ENCODE measurements around the gene MSH2. TPM values are rescaled to one million over a fixed set of nuclear protein-coding genes. Genes with fewer than 3 reads are reported as not detected.

Gene MSH2
- polyA plus RNA-seq, 4 donors = 4.0 to 30.2 (median 10.3) TPM

DNA sequence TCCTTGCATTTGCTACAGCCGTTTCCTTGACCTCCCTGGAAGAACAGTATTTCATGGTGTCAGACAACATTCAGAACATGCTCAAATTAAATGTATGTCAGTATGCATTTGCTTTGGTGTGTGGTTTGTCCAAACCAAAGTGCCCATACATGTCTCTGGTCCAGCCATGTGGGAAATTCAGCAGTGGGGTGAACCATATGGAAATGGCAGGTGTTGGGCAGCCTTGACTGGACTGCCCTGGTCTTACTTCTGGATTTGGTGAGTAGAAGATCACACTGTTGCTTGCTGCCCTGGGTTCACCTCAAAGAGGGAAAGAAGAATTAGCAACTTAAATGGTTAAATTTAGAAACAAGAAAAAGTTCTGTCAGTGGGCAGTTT lies 84.5 kb downstream of the MSH2 start:
- no peaks in the 10 kb centered on the region for H3K9me3 ChIP-seq (ENCODE audit: control insufficient read depth in 2 of 2, insufficient read depth in 1 of 2, low read depth in 1 of 2, low read length in 1 of 2)
- H3K36me3 ChIP-seq (ENCODE audit: control insufficient read depth in 3 of 3, insufficient read depth in 2 of 3, low read depth in 1 of 3, low read length in 3 of 3) = peaks cover 0 to 7% (median 2%) of the 10 kb centered on the region in 3 donors
- peaks cover 0 to 9% (median 4%) of the 10 kb centered on the region in 3 donors for H3K4me1 ChIP-seq (ENCODE audit: control insufficient read depth in 3 of 3, insufficient read depth in 2 of 3, low read depth in 1 of 3, low read length in 2 of 3)
- FAIRE-seq (no peak), DNase-seq (no peak)
- no peak overlapping the region for H3K4me3 ChIP-seq (ENCODE audit: low read depth in 1 of 3, low read length in 3 of 3)
- H3K27ac ChIP-seq (ENCODE audit: low read depth in 1 of 3, low read length in 2 of 3) = no peak overlapping the region
- WGBS, 3 donors = 58 to 96% (median 89%) methylated on average over 1 of the region's 1 CpG
- H3K27me3 ChIP-seq (ENCODE audit: control insufficient read depth in 3 of 3, insufficient read depth in 3 of 3, low read length in 3 of 3) = no peaks in the 10 kb centered on the region

DNA sequence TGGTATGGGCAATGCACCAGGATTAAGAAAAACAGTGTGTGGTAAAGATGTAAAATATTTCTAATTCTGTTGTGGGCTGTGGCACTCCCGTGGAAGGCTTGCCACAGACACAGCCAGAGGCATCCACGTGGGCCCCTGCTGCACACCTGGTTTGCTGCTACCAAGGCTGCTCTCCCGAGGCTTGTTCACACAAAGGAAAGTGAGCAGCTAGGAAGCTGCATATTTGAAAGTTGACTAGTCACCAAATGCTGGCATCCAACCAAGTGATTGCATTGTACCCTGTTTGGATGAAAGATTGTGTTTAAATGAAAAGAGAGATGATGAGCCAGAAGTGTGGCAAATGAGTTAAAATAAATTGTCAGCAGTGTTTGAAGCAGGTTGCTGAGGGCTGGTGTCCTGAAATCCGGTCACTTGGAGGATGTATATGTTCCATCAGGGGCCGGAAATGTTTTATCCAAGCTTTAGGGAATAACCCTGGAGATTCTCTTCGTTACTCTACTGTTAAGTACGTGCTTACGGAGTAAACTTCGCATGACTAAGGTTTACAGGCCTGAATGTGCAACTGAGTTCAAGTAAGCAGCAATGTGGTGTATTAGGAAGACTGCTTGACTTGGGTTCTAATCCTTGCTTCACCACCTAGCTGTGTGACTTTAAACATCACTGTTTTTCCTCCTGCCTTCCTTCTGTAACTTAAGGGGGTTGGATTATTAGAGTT lies 86.1 kb downstream of the MSH2 start:
- no peak overlapping the region for H3K27ac ChIP-seq (ENCODE audit: low read depth in 1 of 3, low read length in 2 of 3)
- peaks cover 0 to 1% (median 0%) of the 10 kb centered on the region in 3 donors for H3K36me3 ChIP-seq (ENCODE audit: control insufficient read depth in 3 of 3, insufficient read depth in 2 of 3, low read depth in 1 of 3, low read length in 3 of 3)
- FAIRE-seq = no peak
- H3K4me1 ChIP-seq (ENCODE audit: control insufficient read depth in 3 of 3, insufficient read depth in 2 of 3, low read depth in 1 of 3, low read length in 2 of 3) = peaks cover 0 to 9% (median 4%) of the 10 kb centered on the region in 3 donors
- H3K4me3 ChIP-seq (ENCODE audit: low read depth in 1 of 3, low read length in 3 of 3) = no peak overlapping the region
- WGBS, 3 donors = 66 to 69% (median 67%) methylated on average over 9 of the region's 9 CpGs
- H3K9me3 ChIP-seq (ENCODE audit: control insufficient read depth in 2 of 2, insufficient read depth in 1 of 2, low read depth in 1 of 2, low read length in 1 of 2) = no peaks in the 10 kb centered on the region
- no peaks in the 10 kb centered on the region for H3K27me3 ChIP-seq (ENCODE audit: control insufficient read depth in 3 of 3, insufficient read depth in 3 of 3, low read length in 3 of 3)
- DNase-seq = peak in 1 of 2 donors; percentile 6

GRCh38 chr2:47490406-47490805 lies 87.5 kb downstream of the MSH2 start:
- no peak for DNase-seq
- Histone ChIP-seq H3K27me3 (ENCODE audit: control insufficient read depth in 3 of 3, insufficient read depth in 3 of 3, low read length in 3 of 3) (no peaks in the 10 kb centered on the region), H3K4me1 (ENCODE audit: control insufficient read depth in 3 of 3, insufficient read depth in 2 of 3, low read depth in 1 of 3, low read length in 2 of 3) (peaks cover 0 to 9% (median 4%) of the 10 kb centered on the region in 3 donors), H3K4me3 (ENCODE audit: low read depth in 1 of 3, low read length in 3 of 3) (no peak overlapping the region), H3K9me3 (ENCODE audit: control insufficient read depth in 2 of 2, insufficient read depth in 1 of 2, low read depth in 1 of 2, low read length in 1 of 2) (no peaks in the 10 kb centered on the region), H3K36me3 (ENCODE audit: control insufficient read depth in 3 of 3, insufficient read depth in 2 of 3, low read depth in 1 of 3, low read length in 3 of 3) (no peaks in the 10 kb centered on the region), H3K27ac (ENCODE audit: low read depth in 1 of 3, low read length in 2 of 3) (no peak overlapping the region)
- no peak for FAIRE-seq
- 77 to 87% (median 85%) methylated on average over 6 of the region's 6 CpGs for WGBS, 3 donors

- H3K4me3 ChIP-seq (ENCODE audit: low read depth in 1 of 3, low read length in 3 of 3) = no peak overlapping the region
- 91 to 94% (median 92%) methylated on average over 12 of the region's 12 CpGs for WGBS, 3 donors
Measured at GRCh38 chr2:47493317-47494035, 90.5 kb downstream of the MSH2 start.

GRCh38 chr2:47494267-47495130 lies 91.5 kb downstream of the MSH2 start:
- 83 to 90% (median 87%) methylated on average over 16 of the region's 16 CpGs for WGBS, 3 donors

More at GRCh38 chr2:47493317-47494035, 90.5 kb downstream of the MSH2 start:
- Histone ChIP-seq H3K27ac (ENCODE audit: low read depth in 1 of 3, low read length in 2 of 3) (no peak overlapping the region), H3K9me3 (ENCODE audit: control insufficient read depth in 2 of 2, insufficient read depth in 1 of 2, low read depth in 1 of 2, low read length in 1 of 2) (peaks cover 0 to 3% of the 10 kb centered on the region in 2 donors), H3K4me1 (ENCODE audit: control insufficient read depth in 3 of 3, insufficient read depth in 2 of 3, low read depth in 1 of 3, low read length in 2 of 3) (peaks cover 0 to 3% (median 0%) of the 10 kb centered on the region in 3 donors), H3K27me3 (ENCODE audit: control insufficient read depth in 3 of 3, insufficient read depth in 3 of 3, low read length in 3 of 3) (no peaks in the 10 kb centered on the region), H3K36me3 (ENCODE audit: control insufficient read depth in 3 of 3, insufficient read depth in 2 of 3, low read depth in 1 of 3, low read length in 3 of 3) (no peaks in the 10 kb centered on the region)
- no peak for FAIRE-seq
- DNase-seq = no peak

DNA sequence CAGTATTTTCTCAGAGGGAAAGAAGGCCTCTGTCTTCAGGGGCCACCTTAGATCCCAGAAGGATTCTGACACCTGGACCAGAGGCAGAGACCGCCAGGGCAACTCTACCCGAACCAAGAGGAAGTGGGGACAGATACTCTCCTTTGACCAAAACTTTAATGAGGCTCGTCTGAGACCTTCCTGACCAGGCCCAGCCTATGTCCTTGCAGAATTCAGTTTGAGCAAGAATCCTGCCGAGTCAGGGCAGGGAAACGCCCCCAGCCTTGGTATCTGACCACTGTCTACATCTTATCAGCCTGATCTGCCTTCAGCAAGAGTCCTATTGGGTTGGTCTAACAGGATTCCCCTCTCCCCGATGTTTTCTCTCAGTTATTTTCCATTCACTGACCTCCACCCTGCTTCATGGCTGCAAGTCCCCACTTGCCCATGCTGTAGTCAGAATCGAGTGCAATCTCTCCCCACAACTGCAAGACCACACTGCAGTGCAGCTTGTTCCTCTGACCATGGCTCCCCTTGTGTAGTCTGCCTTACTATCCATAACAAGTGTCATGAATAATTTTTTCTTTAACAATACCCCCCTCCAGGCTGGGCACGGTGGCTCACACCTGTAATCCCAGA lies 95.0 kb downstream of the MSH2 start:
- H3K4me3 ChIP-seq (ENCODE audit: low read depth in 1 of 3, low read length in 3 of 3) = no peak overlapping the region
- H3K4me1 ChIP-seq (ENCODE audit: control insufficient read depth in 3 of 3, insufficient read depth in 2 of 3, low read depth in 1 of 3, low read length in 2 of 3) = no peaks in the 10 kb centered on the region
- H3K27ac ChIP-seq (ENCODE audit: low read depth in 1 of 3, low read length in 2 of 3) = no peak overlapping the region
- peaks cover 0 to 21% of the 10 kb centered on the region in 2 donors for H3K9me3 ChIP-seq (ENCODE audit: control insufficient read depth in 2 of 2, insufficient read depth in 1 of 2, low read depth in 1 of 2, low read length in 1 of 2)
- no peak for FAIRE-seq
- no peak for DNase-seq
- H3K36me3 ChIP-seq (ENCODE audit: control insufficient read depth in 3 of 3, insufficient read depth in 2 of 3, low read depth in 1 of 3, low read length in 3 of 3) = no peaks in the 10 kb centered on the region
- WGBS, 3 donors = 83 to 89% (median 88%) methylated on average over 8 of the region's 8 CpGs
- no peaks in the 10 kb centered on the region for H3K27me3 ChIP-seq (ENCODE audit: control insufficient read depth in 3 of 3, insufficient read depth in 3 of 3, low read length in 3 of 3)

More at GRCh38 chr2:47494267-47495130, 91.5 kb downstream of the MSH2 start:
- H3K9me3 ChIP-seq (ENCODE audit: control insufficient read depth in 2 of 2, insufficient read depth in 1 of 2, low read depth in 1 of 2, low read length in 1 of 2) = peaks cover 0 to 8% of the 10 kb centered on the region in 2 donors
- no peak overlapping the region for H3K4me3 ChIP-seq (ENCODE audit: low read depth in 1 of 3, low read length in 3 of 3)
- H3K27me3 ChIP-seq (ENCODE audit: control insufficient read depth in 3 of 3, insufficient read depth in 3 of 3, low read length in 3 of 3) = no peaks in the 10 kb centered on the region
- no peaks in the 10 kb centered on the region for H3K36me3 ChIP-seq (ENCODE audit: control insufficient read depth in 3 of 3, insufficient read depth in 2 of 3, low read depth in 1 of 3, low read length in 3 of 3)
- DNase-seq (no peak), FAIRE-seq (no peak)
- H3K4me1 ChIP-seq (ENCODE audit: control insufficient read depth in 3 of 3, insufficient read depth in 2 of 3, low read depth in 1 of 3, low read length in 2 of 3) = no peaks in the 10 kb centered on the region
- no peak overlapping the region for H3K27ac ChIP-seq (ENCODE audit: low read depth in 1 of 3, low read length in 2 of 3)

DNA sequence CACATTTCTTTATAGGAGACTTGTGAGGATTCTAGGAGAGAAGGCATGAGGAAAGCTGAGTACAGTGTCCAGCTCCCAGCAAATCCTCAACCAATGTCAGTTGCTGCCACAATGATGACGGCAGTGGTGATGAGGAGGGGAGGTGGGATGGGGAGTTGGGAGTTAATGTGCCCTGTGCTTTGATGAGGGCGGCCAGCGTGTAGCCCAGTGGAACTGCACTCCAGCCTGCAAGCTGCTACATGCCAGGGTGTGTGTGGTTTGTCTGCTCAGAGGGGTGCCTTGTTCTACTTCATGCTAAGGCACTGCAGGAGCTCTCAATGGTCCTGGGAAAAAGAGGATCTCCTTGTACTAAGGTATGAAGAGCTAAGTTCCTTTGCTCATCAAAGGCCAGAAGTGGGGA lies 96.1 kb downstream of the MSH2 start:
- H3K27me3 ChIP-seq (ENCODE audit: control insufficient read depth in 3 of 3, insufficient read depth in 3 of 3, low read length in 3 of 3) = no peaks in the 10 kb centered on the region
- H3K4me3 ChIP-seq (ENCODE audit: low read depth in 1 of 3, low read length in 3 of 3) = no peak overlapping the region
- no peak overlapping the region for H3K27ac ChIP-seq (ENCODE audit: low read depth in 1 of 3, low read length in 2 of 3)
- DNase-seq (no peak), FAIRE-seq (no peak)
- no peaks in the 10 kb centered on the region for H3K36me3 ChIP-seq (ENCODE audit: control insufficient read depth in 3 of 3, insufficient read depth in 2 of 3, low read depth in 1 of 3, low read length in 3 of 3)
- H3K9me3 ChIP-seq (ENCODE audit: control insufficient read depth in 2 of 2, insufficient read depth in 1 of 2, low read depth in 1 of 2, low read length in 1 of 2) = peaks cover 0 to 23% of the 10 kb centered on the region in 2 donors
- 91 to 95% (median 95%) methylated on average over 3 of the region's 3 CpGs for WGBS, 3 donors
- no peaks in the 10 kb centered on the region for H3K4me1 ChIP-seq (ENCODE audit: control insufficient read depth in 3 of 3, insufficient read depth in 2 of 3, low read depth in 1 of 3, low read length in 2 of 3)
